Adipose tissue (tissue), 3 donors: ENCODE data around the gene FOXP1. TPM values are rescaled to one million over a fixed set of nuclear protein-coding genes. Genes with fewer than 3 reads are reported as not detected.

ENCODE experiments used
- H3K27ac ChIP-seq: one replicate; pipeline ENCODE4 v1.5.1; 2013; ENCODE audit warnings: low read depth, low read length
- WGBS, 3 donors: extraction: QIAGEN DNeasy Blood & Tissue Kit; methylation state at CpG; one replicate each; pipeline ENCODE4 v1.1.7; 2013; 5-methylcytosine and 5-hydroxymethylcytosine counted together
- polyA plus RNA-seq, 3 donors: library from polyadenylated mRNA; stranded (reverse); fragments of 200-250 nt; gene quantifications; one replicate each; pipeline ENCODE4 v1.2.3, GENCODE V29; 2013
- donor health status: healthy with polysubstance abuse.
- donor health status: Bipolar disorder and iron deficiency.
- donor health status: healthy.

FOXP1 gene
- polyA plus RNA-seq, 3 donors: 6.3 to 19.2 (median 11.4) TPM

GRCh38 chr3:71219744-71220638, 363.5 kb downstream of the FOXP1 start:
- no peak overlapping the region for H3K27ac ChIP-seq
- WGBS, 3 donors: 92 to 98% (median 95%) methylated on average over 7 of the region's 7 CpGs

- no peak overlapping the region for H3K27ac ChIP-seq
- WGBS, 3 donors: 90 to 95% (median 94%) methylated on average over 5 of the region's 5 CpGs
These were observed 365.0 kb downstream of the FOXP1 start for GRCh38 chr3:71218508-71218907.

GRCh38 chr3:71217640-71218222, 365.8 kb downstream of the FOXP1 start:
- 83 to 91% (median 87%) methylated on average over 8 of the region's 8 CpGs for WGBS, 3 donors
- H3K27ac ChIP-seq: no peak overlapping the region

GRCh38 chr3:71215351-71215750, 368.2 kb downstream of the FOXP1 start:
- 76 to 84% (median 80%) methylated on average over 1 of the region's 1 CpG for WGBS, 3 donors

GRCh38 chr3:71214797-71215196, 368.7 kb downstream of the FOXP1 start:
- no peak overlapping the region for H3K27ac ChIP-seq
- WGBS, 3 donors: 96 to 100% (median 97%) methylated on average over 1 of the region's 1 CpG

More at GRCh38 chr3:71215351-71215750, 368.2 kb downstream of the FOXP1 start:
- H3K27ac ChIP-seq: no peak overlapping the region

- WGBS, 3 donors: 62 to 93% (median 91%) methylated on average over 4 of the region's 4 CpGs
- no peak overlapping the region for H3K27ac ChIP-seq
These were observed 369.5 kb downstream of the FOXP1 start for GRCh38 chr3:71214016-71214415.

GRCh38 chr3:71211083-71211482, 372.4 kb downstream of the FOXP1 start:
- 58 to 90% (median 59%) methylated on average over 4 of the region's 4 CpGs for WGBS, 3 donors
- H3K27ac ChIP-seq: no peak overlapping the region

- WGBS, 3 donors: 30 to 44% (median 43%) methylated on average over 4 of the region's 4 CpGs
- H3K27ac ChIP-seq: no peak overlapping the region
These were observed 373.1 kb downstream of the FOXP1 start for GRCh38 chr3:71210257-71211007.

GRCh38 chr3:71208211-71209095, 375.1 kb downstream of the FOXP1 start:
- H3K27ac ChIP-seq: no peak overlapping the region
- 33 to 64% (median 62%) methylated on average over 6 of the region's 6 CpGs for WGBS, 3 donors

GRCh38 chr3:71207632-71208031, 375.9 kb downstream of the FOXP1 start:
- no peak overlapping the region for H3K27ac ChIP-seq
- WGBS, 3 donors: 36 to 95% (median 91%) methylated on average over 3 of the region's 3 CpGs

GRCh38 chr3:71206305-71207165, 377.0 kb downstream of the FOXP1 start:
- H3K27ac ChIP-seq: no peak overlapping the region
- 54 to 83% (median 78%) methylated on average over 10 of the region's 10 CpGs for WGBS, 3 donors

GRCh38 chr3:71203727-71204488, 379.6 kb downstream of the FOXP1 start:
- H3K27ac ChIP-seq: no peak overlapping the region
- WGBS, 3 donors: 81 to 90% (median 88%) methylated on average over 4 of the region's 4 CpGs

GRCh38 chr3:71202848-71203533, 380.5 kb downstream of the FOXP1 start:
- 51 to 74% (median 62%) methylated on average over 5 of the region's 5 CpGs for WGBS, 3 donors
- H3K27ac ChIP-seq: no peak overlapping the region

GRCh38 chr3:71201939-71202338, 381.6 kb downstream of the FOXP1 start:
- 38 to 68% (median 52%) methylated on average over 1 of the region's 1 CpG for WGBS, 3 donors
- no peak overlapping the region for H3K27ac ChIP-seq

- H3K27ac ChIP-seq: no peak overlapping the region
- 97 to 98% (median 97%) methylated on average over 21 of the region's 21 CpGs for WGBS, 3 donors
These were observed 385.5 kb downstream of the FOXP1 start for GRCh38 chr3:71197841-71198565.
